GM12878 (cell line): ENCODE data around the gene C9orf50. TPM values are rescaled to one million over a fixed set of nuclear protein-coding genes. Genes with fewer than 3 reads are reported as not detected.

Experiments used
- ATAC-seq: fragments of 200-7000 bp; cut with Tn5 transposase; 3 replicates; pipeline ENCODE4 v1.9.1; 2020; ENCODE audit warnings: mild to moderate bottlenecking, moderate library complexity
- BruUV-seq: library from RNA; stranded (reverse); fragments of 400-500 nt; replicated peaks from 2 replicates; lab custom pipeline; 2021; lab: Mats Ljungman, UMichigan
- CTCF ChIA-PET: fragments of 300-600 bp; sonication (Branson Sonifier 250); formaldehyde crosslinking; extraction: SDS; loops from one replicate; lab custom pipeline; 2021; ENCODE audit warnings: inconsistent platforms; lab: Yijun Ruan, JAX
- POLR2A ChIA-PET: fragments of 350-600 bp; formaldehyde crosslinking; extraction: SDS; loops from one replicate; lab custom pipeline; 2021; ENCODE audit warnings: inconsistent platforms; lab: Charles Lee
- RAD21 ChIA-PET: fragments of 300-600 bp; sonication (Branson Sonifier 250); formaldehyde crosslinking; loops from one replicate; lab custom pipeline; 2023; ENCODE audit warnings: antibody characterized with exemption; ENCODE audit not compliant: unreplicated experiment; lab: Charles Lee
- SMC1A ChIA-PET: fragments of 300-600 bp; sonication (Branson Sonifier 250); formaldehyde crosslinking; loops from one replicate; lab custom pipeline; 2023; ENCODE audit not compliant: unreplicated experiment, uncharacterized antibody; lab: Charles Lee
- DNase-seq: peaks from one replicate; pipeline ENCODE4 v3.0.0-alpha.2; 2011; ENCODE audit warnings: low read depth, low spot score
- FAIRE-seq: peaks from 3 replicates; lab custom pipeline; 2011; peaks lifted over from hg19 to GRCh38; lab: Jason Lieb, UNC
- H2AFZ ChIP-seq: 2 replicates; pipeline ENCODE4 v1.6.0; 2011; ENCODE audit warnings: low read depth, low read length, control low read depth; ENCODE audit not compliant: control insufficient read depth
- H3K27ac ChIP-seq: 2 replicates; pipeline ENCODE4 v1.5.1; 2011; ENCODE audit warnings: control low read depth; ENCODE audit not compliant: control insufficient read depth, insufficient read depth
- H3K27me3 ChIP-seq, 2 experiments: replicated peaks in 1 of 2; 2 replicates each; pipeline versions ENCODE4 v1.6.0 to v1.6.1; 2011; ENCODE audit warnings: low read length in 1 of 2; ENCODE audit not compliant: control insufficient read depth in 2 of 2, insufficient read depth in 2 of 2
- H3K36me3 ChIP-seq, 2 experiments: 2 replicates each; pipeline ENCODE4 v1.5.1; 2011; ENCODE audit warnings: low read length in 1 of 2; ENCODE audit not compliant: control insufficient read depth in 2 of 2, insufficient read depth in 2 of 2
- H3K4me1 ChIP-seq: 2 replicates; pipeline ENCODE4 v1.6.1; 2011; ENCODE audit warnings: mild to moderate bottlenecking, low read length, moderate library complexity, mixed read lengths; ENCODE audit not compliant: control insufficient read depth, insufficient read depth
- H3K4me2 ChIP-seq: 2 replicates; pipeline ENCODE4 v1.6.0; 2011; ENCODE audit warnings: control low read depth; ENCODE audit not compliant: control insufficient read depth, insufficient read depth
- H3K4me3 ChIP-seq: fragments of 200-600 bp; sonication (generic); 2 replicates; pipeline ENCODE4 v1.5.1; 2016
- H3K79me2 ChIP-seq: 2 replicates; pipeline ENCODE4 v1.6.0; 2011; ENCODE audit warnings: low read length; ENCODE audit not compliant: control insufficient read depth, insufficient read depth
- H3K9ac ChIP-seq: 2 replicates; pipeline ENCODE4 v1.8.0; 2011; ENCODE audit warnings: low read length, control low read depth, mixed read lengths; ENCODE audit not compliant: control insufficient read depth, insufficient read depth
- H3K9me3 ChIP-seq: replicated peaks from 3 replicates; pipeline ENCODE4 v1.5.1; 2011; ENCODE audit warnings: mild to moderate bottlenecking, low read length; ENCODE audit not compliant: control insufficient read depth, insufficient read depth
- H4K20me1 ChIP-seq: 2 replicates; pipeline ENCODE4 v1.6.0; 2011; ENCODE audit not compliant: control insufficient read depth, insufficient read depth
- ATF7 ChIP-seq: fragments of 450-650 bp; IDR thresholded peaks from 2 replicates; pipeline ENCODE4 v1.6.1; 2016; ENCODE audit warnings: low read depth, mild to moderate bottlenecking
- ESRRA ChIP-seq: IDR thresholded peaks from 2 replicates; pipeline ENCODE4 v1.6.1; 2012; ENCODE audit warnings: mild to moderate bottlenecking, low read length, improper control_type of control experiment
- HDGF ChIP-seq: fragments of 450-650 bp; IDR thresholded peaks from 2 replicates; pipeline ENCODE4 v1.6.1; 2016; ENCODE audit warnings: antibody characterized with exemption
- PML ChIP-seq: IDR thresholded peaks from 2 replicates; pipeline ENCODE4 v1.6.1; 2012; ENCODE audit warnings: low read length, inconsistent platforms
- ZBED1 ChIP-seq: IDR thresholded peaks from 2 replicates; pipeline ENCODE4 v1.6.1; 2016; ENCODE audit warnings: borderline replicate concordance
- ZNF622 ChIP-seq: fragments of 450-650 bp; IDR thresholded peaks from 2 replicates; pipeline ENCODE4 v1.6.1; 2017; ENCODE audit warnings: mild to moderate bottlenecking, inconsistent platforms
- WGBS: methylation state at CpG from one replicate; pipeline ENCODE4 v1.1.6; 2016; ENCODE audit warnings: low lambda C conversion rate; ENCODE audit not compliant: insufficient replicate concordance, insufficient coverage; ENCODE audit errors: missing lambda C conversion rate; 5-methylcytosine and 5-hydroxymethylcytosine counted together
- in situ Hi-C: fragments of 300-500 bp; cut with MboI; formaldehyde crosslinking; loops from 9 replicates; pipeline ENCODE4 v1.14.3; 2018; ENCODE audit warnings: mixed read lengths
- intact Hi-C: fragments of 100-400 bp; cut with micrococcal nuclease; formaldehyde crosslinking; loops from one replicate; pipeline ENCODE4 v1.14.2; 2022; ENCODE audit not compliant: unreplicated experiment
- polyA plus RNA-seq, 11 experiments: library from polyadenylated mRNA; depleted of rRNA in 4 of 11; unstranded in 6 of 11; stranded (reverse) in 5 of 11; fragments of >200 nt; fragmentation: Nextera tagmentation in 4 of 11; fragmentation: Illumina TruSeq in 1 of 11; extraction: Ambion mirVana in 4 of 11; extraction: Trizol in 1 of 11; gene quantifications; 1 replicate in 1 of 11; 2 replicates in 10 of 11; pipeline versions ENCODE4 v1.2.1 to v1.2.3, GENCODE V29; 2011 to 2016; ENCODE audit warnings: inconsistent platforms in 2 of 11, missing spikeins in 2 of 11, low read depth in 1 of 11
- total RNA-seq, 4 experiments: library from RNA; depleted of rRNA in 3 of 4; stranded (reverse); fragments of >200 nt in 3 of 4; fragmentation: Illumina TruSeq in 1 of 4; extraction: Trizol in 1 of 4; gene quantifications; 2 replicates each; pipeline versions ENCODE4 v1.2.1 to v1.2.3, GENCODE V29; 2013 to 2021
- TF ChIP-seq, protein P1 (sequence below): IDR thresholded peaks from 2 replicates; pipeline ENCODE4 v1.6.1; 2012; ENCODE audit warnings: low read length, inconsistent platforms
- TF ChIP-seq, protein P2 (sequence below), 3 experiments: IDR thresholded peaks in 2 of 3; conservative IDR thresholded peaks in 1 of 3; 2 replicates each; pipeline ENCODE4 v1.5.1; 2011; ENCODE audit warnings: low read depth in 3 of 3, low read length in 3 of 3, mild to moderate bottlenecking in 3 of 3, control low read depth in 2 of 3, moderate library complexity in 2 of 3, inconsistent platforms in 1 of 3, mixed read lengths in 1 of 3; ENCODE audit not compliant: control insufficient read depth in 2 of 3, insufficient read depth in 1 of 3; ENCODE audit errors: extremely low read depth in 1 of 3
- TF ChIP-seq, protein P3 (sequence below): fragments of 450-650 bp; IDR thresholded peaks from 2 replicates; pipeline ENCODE4 v1.6.1; 2016; ENCODE audit warnings: mild to moderate bottlenecking
- TF ChIP-seq, protein P4 (sequence below): IDR thresholded peaks from 2 replicates; pipeline ENCODE4 v1.6.1; 2012; ENCODE audit warnings: low read depth, low read length, improper control_type of control experiment

The C9orf50 gene
- total and polyA plus RNA-seq, 10 of the 15 experiments (the other 5 are each of a cell fraction or from before 2014, with no cell fraction given): not detected

DNA sequence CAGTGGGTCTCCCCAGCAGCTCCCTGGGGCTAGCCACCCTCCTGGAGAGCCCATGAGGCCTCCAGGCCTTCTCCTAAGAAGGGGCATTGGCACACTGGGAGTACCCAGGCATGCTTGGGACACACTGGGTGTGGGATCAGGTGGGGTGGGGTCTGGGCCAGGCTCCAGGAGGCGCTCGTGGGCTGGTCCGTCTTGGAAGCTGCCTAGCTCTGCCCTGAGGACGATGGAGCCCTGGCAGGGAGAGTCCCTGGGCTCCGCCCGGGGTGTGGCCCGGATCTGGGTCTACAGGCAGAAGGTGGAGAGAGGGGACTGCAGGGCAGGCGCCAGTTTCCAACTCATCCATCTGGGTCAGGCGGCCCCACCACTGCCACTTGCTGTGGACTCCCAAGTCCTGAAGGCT is 46.9 kb upstream of the C9orf50 start:
- Histone ChIP-seq H3K9me3 (no peaks in the 10 kb centered on the region), H3K4me1 (no peaks in the 10 kb centered on the region), H3K4me2 (no peak overlapping the region), H3K4me3 (no peak overlapping the region), H3K9ac (no peak overlapping the region), H3K79me2 (no peaks in the 10 kb centered on the region), H2AFZ (no peak overlapping the region), H3K27me3 (peaks cover 0 to 2% of the 10 kb centered on the region in 2 experiments; a peak in 1 of 4 replicates), H3K36me3 (no peaks in the 10 kb centered on the region), H4K20me1 (no peaks in the 10 kb centered on the region), H3K27ac (no peak overlapping the region)
- no peak for TF ChIP-seq PML
- TF ChIP-seq ZNF622: no peak
- no peak for TF ChIP-seq ESRRA
- TF ChIP-seq, protein P1, sequence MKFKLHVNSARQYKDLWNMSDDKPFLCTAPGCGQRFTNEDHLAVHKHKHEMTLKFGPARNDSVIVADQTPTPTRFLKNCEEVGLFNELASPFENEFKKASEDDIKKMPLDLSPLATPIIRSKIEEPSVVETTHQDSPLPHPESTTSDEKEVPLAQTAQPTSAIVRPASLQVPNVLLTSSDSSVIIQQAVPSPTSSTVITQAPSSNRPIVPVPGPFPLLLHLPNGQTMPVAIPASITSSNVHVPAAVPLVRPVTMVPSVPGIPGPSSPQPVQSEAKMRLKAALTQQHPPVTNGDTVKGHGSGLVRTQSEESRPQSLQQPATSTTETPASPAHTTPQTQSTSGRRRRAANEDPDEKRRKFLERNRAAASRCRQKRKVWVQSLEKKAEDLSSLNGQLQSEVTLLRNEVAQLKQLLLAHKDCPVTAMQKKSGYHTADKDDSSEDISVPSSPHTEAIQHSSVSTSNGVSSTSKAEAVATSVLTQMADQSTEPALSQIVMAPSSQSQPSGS: no peak
- TF ChIP-seq HDGF: no peak
- TF ChIP-seq, protein P2, sequence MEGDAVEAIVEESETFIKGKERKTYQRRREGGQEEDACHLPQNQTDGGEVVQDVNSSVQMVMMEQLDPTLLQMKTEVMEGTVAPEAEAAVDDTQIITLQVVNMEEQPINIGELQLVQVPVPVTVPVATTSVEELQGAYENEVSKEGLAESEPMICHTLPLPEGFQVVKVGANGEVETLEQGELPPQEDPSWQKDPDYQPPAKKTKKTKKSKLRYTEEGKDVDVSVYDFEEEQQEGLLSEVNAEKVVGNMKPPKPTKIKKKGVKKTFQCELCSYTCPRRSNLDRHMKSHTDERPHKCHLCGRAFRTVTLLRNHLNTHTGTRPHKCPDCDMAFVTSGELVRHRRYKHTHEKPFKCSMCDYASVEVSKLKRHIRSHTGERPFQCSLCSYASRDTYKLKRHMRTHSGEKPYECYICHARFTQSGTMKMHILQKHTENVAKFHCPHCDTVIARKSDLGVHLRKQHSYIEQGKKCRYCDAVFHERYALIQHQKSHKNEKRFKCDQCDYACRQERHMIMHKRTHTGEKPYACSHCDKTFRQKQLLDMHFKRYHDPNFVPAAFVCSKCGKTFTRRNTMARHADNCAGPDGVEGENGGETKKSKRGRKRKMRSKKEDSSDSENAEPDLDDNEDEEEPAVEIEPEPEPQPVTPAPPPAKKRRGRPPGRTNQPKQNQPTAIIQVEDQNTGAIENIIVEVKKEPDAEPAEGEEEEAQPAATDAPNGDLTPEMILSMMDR (IDR thresholded peaks at IDR 0.05 in 2 of 3, conservative IDR thresholded peaks at IDR 0.05 in 1 of 3; ENCODE audit: control insufficient read depth in 2 of 3, extremely low read depth in 1 of 3, insufficient read depth in 1 of 3, low read depth in 3 of 3, low read length in 3 of 3): no peak
- TF ChIP-seq ATF7: no peak
- TF ChIP-seq, protein P3, sequence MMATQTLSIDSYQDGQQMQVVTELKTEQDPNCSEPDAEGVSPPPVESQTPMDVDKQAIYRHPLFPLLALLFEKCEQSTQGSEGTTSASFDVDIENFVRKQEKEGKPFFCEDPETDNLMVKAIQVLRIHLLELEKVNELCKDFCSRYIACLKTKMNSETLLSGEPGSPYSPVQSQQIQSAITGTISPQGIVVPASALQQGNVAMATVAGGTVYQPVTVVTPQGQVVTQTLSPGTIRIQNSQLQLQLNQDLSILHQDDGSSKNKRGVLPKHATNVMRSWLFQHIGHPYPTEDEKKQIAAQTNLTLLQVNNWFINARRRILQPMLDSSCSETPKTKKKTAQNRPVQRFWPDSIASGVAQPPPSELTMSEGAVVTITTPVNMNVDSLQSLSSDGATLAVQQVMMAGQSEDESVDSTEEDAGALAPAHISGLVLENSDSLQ: no peak
- TF ChIP-seq, protein P4, sequence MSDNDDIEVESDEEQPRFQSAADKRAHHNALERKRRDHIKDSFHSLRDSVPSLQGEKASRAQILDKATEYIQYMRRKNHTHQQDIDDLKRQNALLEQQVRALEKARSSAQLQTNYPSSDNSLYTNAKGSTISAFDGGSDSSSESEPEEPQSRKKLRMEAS: no peak
- no peak for TF ChIP-seq ZBED1
- ChIA-PET POLR2A (no interaction called here), CTCF (no interaction called here), RAD21 (no interaction called here), SMC1A (no interaction called here)
- ATAC-seq (no peak), FAIRE-seq (no peak), DNase-seq (no peak)
- 28% methylated on average over 9 of the region's 9 CpGs for WGBS
- BruUV-seq: no TSS peak
- in situ Hi-C loops (no loop called here), intact Hi-C loops (no loop called here)
